GM12864 (cell line): ENCODE results near the gene TFEB.

Experiments
- DNase-seq: peaks from one replicate; pipeline ENCODE4 v3.0.0-alpha.2; 2011; ENCODE audit warnings: low read depth
- H3K4me3 ChIP-seq: 2 replicates; pipeline ENCODE4 v1.5.1; 2011; ENCODE audit warnings: mild to moderate bottlenecking, low read depth, low read length, control low read depth
- CTCF ChIP-seq: IDR thresholded peaks from 2 replicates; pipeline ENCODE4 v1.5.1; 2011; ENCODE audit warnings: low read depth, mild to moderate bottlenecking, moderate library complexity, low read length, control low read depth, inconsistent platforms; ENCODE audit errors: missing control alignments

The TFEB gene

GRCh38 chr6:41779336-41779735, 43.9 kb upstream of the TFEB start:
- TF ChIP-seq CTCF = no peak
- H3K4me3 ChIP-seq = peak overlapping the region; percentile 76
- DNase-seq = no peak

- H3K4me3 ChIP-seq = peak overlapping the region; percentile 76; the same call in 1 of the 2 replicates
- DNase-seq = no peak
- no peak for TF ChIP-seq CTCF
Observed at GRCh38 chr6:41778895-41779294, 43.5 kb upstream of the TFEB start.

GRCh38 chr6:41777551-41778285, 42.3 kb upstream of the TFEB start:
- no peak for TF ChIP-seq CTCF
- H3K4me3 ChIP-seq = no peak overlapping the region
- no peak for DNase-seq

GRCh38 chr6:41775293-41775882, 40.0 kb upstream of the TFEB start:
- no peak for DNase-seq
- H3K4me3 ChIP-seq = no peak overlapping the region
- TF ChIP-seq CTCF = no peak

- DNase-seq = no peak
- no peak for TF ChIP-seq CTCF
- no peak overlapping the region for H3K4me3 ChIP-seq
Observed at GRCh38 chr6:41774841-41775240, 39.4 kb upstream of the TFEB start.

GRCh38 chr6:41771058-41771983, 35.9 kb upstream of the TFEB start:
- DNase-seq = no peak
- TF ChIP-seq CTCF = no peak
- H3K4me3 ChIP-seq = no peak overlapping the region
